ENCODE measurements around the gene AEN. TPM values are rescaled to one million over a fixed set of nuclear protein-coding genes. Genes with fewer than 3 reads are reported as not detected.
A peak's percentile ranks its signal among the peaks of the same experiment; 100 is the strongest.

AEN gene
- total RNA-seq, 1 donor from 2014 or later = 12.0 TPM

DNA sequence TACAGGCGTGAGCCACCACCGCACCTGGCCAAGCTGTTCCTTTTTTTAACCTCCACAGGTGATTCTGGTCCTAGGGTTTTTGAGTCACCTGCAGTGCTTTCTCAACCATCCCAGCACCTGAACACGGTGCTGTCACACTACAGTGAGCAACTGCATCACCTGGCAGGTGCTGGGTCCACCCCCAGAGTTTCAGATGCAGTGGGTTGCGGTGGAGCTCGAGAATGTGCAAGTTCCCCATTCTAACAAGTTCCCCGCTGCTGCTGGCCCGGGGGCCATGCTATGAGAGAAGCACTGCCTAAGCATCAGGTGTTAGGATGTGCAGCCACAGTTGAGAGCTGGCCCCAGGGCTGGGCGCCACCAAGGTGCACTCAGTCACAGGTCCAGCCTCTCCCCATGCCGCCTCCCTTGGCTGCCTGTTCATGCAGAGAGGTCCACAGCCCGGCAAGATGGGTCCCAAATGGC is 35.7 kb downstream of the AEN start:
- intact Hi-C loops (cut with DNase I) = no loop called here
- DNase-seq (ENCODE audit: missing footprints) = peak; percentile 74
- no peak for ATAC-seq

DNA sequence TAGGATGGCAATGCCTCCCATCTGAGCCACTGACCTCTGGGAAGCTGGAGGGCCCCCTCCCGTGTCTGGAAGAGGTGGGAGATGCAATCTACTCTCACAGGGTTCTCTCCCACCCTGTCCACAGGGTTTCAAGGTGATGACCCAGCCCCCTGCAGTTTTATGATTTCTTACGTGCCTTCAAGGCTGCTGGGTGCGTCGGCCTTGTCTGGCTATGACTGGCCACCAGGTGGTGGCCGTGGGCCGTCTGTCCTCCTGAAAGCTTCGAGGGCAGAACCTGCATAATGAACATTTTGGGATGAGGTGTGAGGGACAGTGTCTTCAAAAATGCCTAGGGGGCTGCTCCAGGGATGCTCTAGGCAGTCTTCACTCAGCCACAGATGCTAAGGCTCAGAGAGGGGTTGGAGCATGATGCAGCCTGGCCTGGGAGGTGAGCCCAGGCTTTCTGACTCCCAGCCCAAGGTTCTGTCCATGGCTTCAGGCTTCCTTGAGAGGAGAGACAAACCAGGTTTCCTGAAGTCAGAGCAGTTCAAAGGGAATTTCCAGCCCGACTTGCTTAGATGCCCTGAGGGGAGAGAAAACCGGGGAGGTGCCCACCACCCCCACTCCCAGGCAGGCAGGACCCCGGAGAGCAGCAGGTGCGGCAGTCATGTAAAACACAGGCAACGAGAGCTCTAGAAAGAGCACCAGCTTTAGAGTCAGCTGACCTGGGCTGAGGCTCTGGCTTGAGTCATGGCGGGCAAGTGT is 36.4 kb downstream of the AEN start:
- no peak for ATAC-seq
- intact Hi-C loops (cut with DNase I) = loop anchor here (2.0 kb wide), 1 partner anchor 177 kb away; no protein-coding TSS in a partner anchor
- no peak for DNase-seq (ENCODE audit: missing footprints)

DNA sequence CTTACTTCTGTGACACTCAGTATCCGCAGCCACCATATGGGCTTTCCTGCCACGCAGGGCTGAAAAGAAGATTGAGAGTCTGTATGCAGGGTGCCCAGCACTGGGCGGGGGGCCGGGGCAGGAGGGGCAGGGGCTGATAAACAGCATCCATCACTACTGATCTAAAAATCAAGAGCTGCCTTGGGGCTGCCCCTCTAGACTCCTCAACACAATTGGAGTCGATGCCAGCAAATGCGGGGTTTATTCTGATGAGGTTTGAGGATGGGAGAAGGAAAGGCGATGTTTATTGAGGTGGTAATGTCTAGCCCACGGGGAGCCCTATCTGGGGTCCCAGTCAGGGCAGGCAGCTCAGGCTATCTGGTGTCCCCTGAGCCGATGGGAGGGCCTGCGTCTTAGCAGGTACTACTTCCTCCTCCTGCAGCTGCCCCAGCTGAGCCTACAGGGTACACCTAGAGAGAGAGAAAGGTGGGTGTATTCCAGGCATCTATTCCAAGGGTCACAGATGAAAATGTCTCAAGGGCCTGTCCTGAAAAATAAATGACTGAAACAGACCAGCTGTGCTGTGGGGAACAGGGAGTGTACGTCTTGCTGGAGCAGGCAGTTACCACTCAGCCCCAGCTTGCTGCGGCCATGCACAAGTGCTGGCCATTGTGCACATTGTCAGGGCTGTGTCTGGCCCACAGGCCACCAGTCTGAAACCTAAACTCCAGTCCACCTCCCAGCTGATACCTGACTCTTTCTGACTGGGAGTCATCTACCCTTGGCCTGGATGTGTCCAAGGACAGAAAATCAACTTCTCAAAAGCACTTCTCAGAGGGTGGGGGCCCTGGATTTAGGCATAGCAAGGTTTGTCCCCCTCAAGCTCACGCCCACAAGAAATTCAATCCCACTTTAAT is 37.2 kb downstream of the AEN start:
- DNase-seq (ENCODE audit: missing footprints) (no peak), ATAC-seq (no peak)
- intact Hi-C loops (cut with DNase I) = loop anchor here (2.0 kb wide), 1 partner anchor 176 kb away; no protein-coding TSS in a partner anchor

DNA sequence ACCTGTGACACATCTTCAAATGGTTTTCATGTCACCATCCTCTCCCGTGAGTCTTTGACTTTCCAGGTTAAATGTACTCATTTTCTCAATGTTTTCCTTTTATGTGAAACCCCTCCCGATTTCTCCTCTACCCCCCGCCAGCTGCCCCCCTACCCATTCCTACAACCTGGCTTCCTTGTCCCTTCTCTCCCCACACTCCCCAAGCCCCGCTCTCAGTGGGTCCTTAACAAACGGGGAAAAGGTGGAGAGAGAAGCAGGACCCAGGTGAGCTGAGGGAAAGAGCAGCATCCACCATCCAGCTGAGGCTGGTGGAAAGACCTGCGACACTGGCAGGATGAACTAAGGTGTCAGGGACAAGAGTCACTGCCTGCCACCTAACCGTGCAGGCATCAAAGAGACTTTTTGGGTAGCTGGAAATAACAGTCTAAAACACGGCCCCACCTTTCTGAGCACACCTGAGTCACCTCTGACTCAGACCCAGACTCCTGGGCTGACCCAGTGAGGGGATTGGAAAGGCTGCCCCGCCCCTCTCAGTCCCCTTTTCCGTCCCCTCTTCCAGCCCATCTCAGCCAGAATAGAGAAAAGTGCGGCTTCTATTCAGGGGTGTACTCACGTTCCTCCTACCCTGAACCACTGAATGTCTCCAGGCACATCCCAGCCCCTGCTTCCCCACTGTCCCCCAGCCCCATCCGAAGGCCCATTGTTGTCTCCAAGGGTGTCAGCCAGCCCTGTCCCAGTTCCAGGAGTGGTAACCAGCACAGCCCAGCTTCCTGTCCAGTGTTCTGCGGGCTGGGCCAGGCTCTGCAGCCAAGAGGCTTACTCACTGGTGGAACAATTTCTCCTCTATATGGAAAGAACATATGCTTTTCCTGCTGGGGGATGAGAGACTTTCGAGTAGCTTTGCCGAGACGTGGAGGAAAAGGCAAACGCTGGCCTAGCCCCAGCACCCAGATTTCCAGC is 38.1 kb downstream of the AEN start:
- no peak for ATAC-seq
- DNase-seq (ENCODE audit: missing footprints) = no peak
- intact Hi-C loops (cut with DNase I) = loop anchor here (2.0 kb wide), 1 partner anchor 176 kb away; no protein-coding TSS in a partner anchor

GRCh38 chr15:88661041-88661700 is 40.0 kb downstream of the AEN start:
- DNase-seq (ENCODE audit: missing footprints) (no peak), ATAC-seq (no peak)
- intact Hi-C loops (cut with DNase I) = loop anchor here (5.0 kb wide), 1 partner anchor 39 kb away; the partner anchor contains the start of gene AEN

GRCh38 chr15:88661761-88662556 is 40.8 kb downstream of the AEN start:
- DNase-seq (ENCODE audit: missing footprints) = peak; percentile 1
- no peak for ATAC-seq
- intact Hi-C loops (cut with DNase I) = loop anchor here (5.0 kb wide), 1 partner anchor 40 kb away; the partner anchor contains the start of gene AEN

- ATAC-seq = no peak
- DNase-seq (ENCODE audit: missing footprints) = peak; percentile 54
- intact Hi-C loops (cut with DNase I) = loop anchor here (5.0 kb wide), 1 partner anchor 41 kb away; the partner anchor contains the start of gene AEN
Observed at GRCh38 chr15:88663141-88663621, 42.0 kb downstream of the AEN start.

GRCh38 chr15:88664151-88664778 is 43.1 kb downstream of the AEN start:
- DNase-seq (ENCODE audit: missing footprints) (peak; percentile 54), ATAC-seq (no peak)
- intact Hi-C loops (cut with DNase I) = loop anchor here (5.0 kb wide), 1 partner anchor 42 kb away; the partner anchor contains the start of gene AEN

DNA sequence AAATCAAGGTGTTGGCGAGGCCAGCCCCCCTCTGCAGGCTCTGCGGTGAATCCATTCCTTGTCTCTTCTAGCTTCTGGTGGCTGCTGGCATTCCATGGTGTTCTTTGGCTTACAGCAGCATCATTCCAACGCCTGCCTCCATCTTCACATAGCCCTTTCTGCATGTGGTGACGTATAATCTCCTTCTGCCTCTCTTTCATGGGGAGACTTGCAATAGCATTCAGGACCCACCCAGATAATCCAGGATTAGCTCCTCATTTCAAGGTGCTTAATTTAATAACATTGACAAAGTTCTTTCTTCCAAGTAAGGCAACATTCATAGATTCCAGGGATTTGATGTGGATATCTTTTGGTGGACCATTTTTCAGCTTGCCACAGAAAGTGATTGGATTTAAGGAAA is 53.5 kb downstream of the AEN start:
- intact Hi-C loops (cut with DNase I) = no loop called here
- ATAC-seq (no peak), DNase-seq (ENCODE audit: missing footprints) (no peak)

GRCh38 chr15:88678755-88679154 is 57.6 kb downstream of the AEN start:
- ATAC-seq = no peak
- no peak for DNase-seq (ENCODE audit: missing footprints)
- intact Hi-C loops (cut with DNase I) = no loop called here

DNA sequence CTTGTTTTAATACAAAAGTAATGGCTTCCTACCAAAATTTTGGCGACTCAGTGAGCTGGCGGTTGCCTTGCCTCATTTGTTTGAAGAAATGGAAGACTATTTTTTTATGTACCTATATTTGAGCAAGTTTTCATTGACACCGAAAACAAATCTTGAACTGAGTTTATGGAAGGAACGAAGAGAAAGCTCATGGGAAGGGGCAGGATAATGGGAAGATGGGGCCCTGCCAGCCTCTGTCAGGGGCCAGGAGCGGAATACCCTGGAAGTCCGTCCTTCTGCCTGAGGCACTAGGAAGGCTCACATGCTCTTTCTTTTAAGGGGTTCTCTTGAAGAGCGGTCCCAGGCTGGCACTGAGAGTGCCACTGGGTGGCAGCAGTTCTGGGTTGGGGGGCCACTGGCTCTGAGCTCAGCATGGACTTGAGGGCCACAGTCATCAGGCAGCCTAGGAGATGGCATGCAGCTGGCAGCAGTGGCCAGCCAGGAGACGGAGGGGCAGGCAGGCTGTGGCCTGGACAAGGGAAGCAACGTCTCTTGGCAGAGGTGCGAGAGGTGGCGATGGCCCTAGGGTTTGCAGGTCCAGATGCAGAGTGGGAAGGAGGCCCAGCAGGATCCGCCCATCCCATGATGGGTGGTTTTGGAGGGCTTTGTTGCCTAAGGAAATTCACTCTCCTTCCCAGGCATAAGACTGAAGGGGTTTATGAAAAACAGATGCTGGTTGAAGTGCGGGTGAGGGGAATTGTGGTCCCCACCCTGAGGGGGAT is 59.3 kb downstream of the AEN start:
- DNase-seq (ENCODE audit: missing footprints) (no peak), ATAC-seq (no peak)
- intact Hi-C loops (cut with DNase I) = loop anchor here (10.0 kb wide), 1 partner anchor 134 kb away; no protein-coding TSS in a partner anchor

DNA sequence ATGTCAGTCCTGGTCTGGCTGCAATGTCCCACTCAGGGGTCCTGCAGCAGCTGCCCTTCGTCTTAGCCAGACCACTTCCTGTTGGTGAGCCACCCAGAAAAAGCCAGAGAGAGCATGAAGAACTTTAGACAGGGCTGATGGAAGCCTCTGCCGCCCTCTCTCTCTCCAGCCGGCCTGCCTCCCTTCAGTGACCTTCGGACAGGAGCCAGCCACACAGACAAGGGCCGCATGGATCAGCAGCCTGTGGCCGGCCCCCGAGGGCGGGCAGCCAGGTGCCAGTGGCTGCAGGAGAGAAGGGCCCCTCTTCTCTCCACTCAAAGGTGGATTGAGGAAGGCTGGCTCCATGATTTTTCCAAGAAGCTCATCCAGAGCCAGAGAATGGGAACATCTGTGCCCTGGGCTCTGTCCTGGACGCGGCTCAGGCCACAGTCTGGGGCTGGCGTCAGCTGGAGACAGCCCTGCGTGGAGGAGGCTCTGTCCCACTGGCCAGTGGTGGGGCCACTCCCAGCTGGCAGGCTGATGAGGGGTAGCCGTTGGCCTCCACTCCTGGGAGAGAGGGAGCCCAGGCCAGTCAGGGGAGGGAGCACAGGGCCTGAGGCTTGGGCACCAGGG is 60.6 kb downstream of the AEN start:
- intact Hi-C loops (cut with DNase I) = loop anchor here (10.0 kb wide), 1 partner anchor 133 kb away; no protein-coding TSS in a partner anchor
- peak; percentile 56 for ATAC-seq

More for the DNA sequence above, 60.6 kb downstream of the AEN start:
- no peak for DNase-seq (ENCODE audit: missing footprints)
